ENCODE data around the gene OLA1.

GRCh38 chr2:174054926-174055325 is 193.4 kb downstream of the OLA1 start:
- TF ChIP-seq CTCF (IDR thresholded peaks at IDR 0.05) (no peak), POLR2AphosphoS5 (IDR thresholded peaks at IDR 0.05; ENCODE audit: low read depth, low read length) (no peak)
